Endodermal cell (in vitro differentiated cells): Measurements from ENCODE around the gene ORAI3. TPM values are rescaled to one million over a fixed set of nuclear protein-coding genes. Genes with fewer than 3 reads are reported as not detected.

Experiments
- DNase-seq: peaks from one replicate; pipeline ENCODE4 v3.0.0-alpha.2; 2017
- H3K27ac ChIP-seq: 2 replicates; pipeline ENCODE4 v1.5.1; 2013; ENCODE audit warnings: mild to moderate bottlenecking, low read depth, low read length, moderate library complexity
- H3K27me3 ChIP-seq: 2 replicates; pipeline ENCODE4 v1.6.1; 2013; ENCODE audit warnings: mild to moderate bottlenecking, low read length, moderate library complexity; ENCODE audit not compliant: insufficient read depth, control insufficient read depth, poor library complexity, severe bottlenecking
- H3K36me3 ChIP-seq: 2 replicates; pipeline ENCODE4 v1.7.0; 2013; ENCODE audit warnings: mild to moderate bottlenecking, low read length, moderate library complexity; ENCODE audit not compliant: control insufficient read depth, insufficient read depth
- H3K4me1 ChIP-seq: one replicate; pipeline ENCODE4 v1.7.0; 2013; ENCODE audit warnings: low read length; ENCODE audit not compliant: control insufficient read depth, insufficient read depth
- H3K4me3 ChIP-seq: 2 replicates; pipeline ENCODE4 v1.5.1; 2013; ENCODE audit warnings: mild to moderate bottlenecking, low read length, moderate library complexity
- H3K9ac ChIP-seq: 2 replicates; pipeline ENCODE4 v1.6.1; 2013; ENCODE audit warnings: mild to moderate bottlenecking, low read length, moderate library complexity; ENCODE audit not compliant: poor library complexity, severe bottlenecking; ENCODE audit errors: extremely low read depth
- H3K9me3 ChIP-seq: 2 replicates; pipeline ENCODE4 v1.6.1; 2013; ENCODE audit warnings: mild to moderate bottlenecking, low read length, moderate library complexity; ENCODE audit not compliant: control insufficient read depth
- H3K27ac Mint-ChIP-seq: 2 replicates; pipeline ENCODE4 v1.8.0; 2020; ENCODE audit warnings: mixed read lengths
- H3K27me3 Mint-ChIP-seq: 2 replicates; pipeline ENCODE4 v1.8.0; 2021; ENCODE audit warnings: mild to moderate bottlenecking, mixed read lengths; ENCODE audit not compliant: insufficient read depth
- H3K36me3 Mint-ChIP-seq: 2 replicates; pipeline ENCODE4 v1.8.0; 2020; ENCODE audit warnings: low read depth, mixed read lengths
- H3K4me1 Mint-ChIP-seq: 2 replicates; pipeline ENCODE4 v1.8.0; 2020; ENCODE audit warnings: mixed read lengths
- H3K4me3 Mint-ChIP-seq: 2 replicates; pipeline ENCODE4 v1.8.0; 2020; ENCODE audit warnings: mild to moderate bottlenecking, moderate library complexity, mixed read lengths
- H3K9me3 Mint-ChIP-seq: 2 replicates; pipeline ENCODE4 v1.8.0; 2020; ENCODE audit warnings: mild to moderate bottlenecking, mixed read lengths
- CTCF ChIP-seq: fragments of 200-600 bp; sonication (generic); conservative IDR thresholded peaks from 2 replicates; pipeline ENCODE4 v1.5.0; 2021; ENCODE audit warnings: antibody characterized with exemption, mild to moderate bottlenecking
- WGBS, 2 experiments: methylation state at CpG; one replicate each; pipeline versions ENCODE4 v1.1.5 to v1.1.7; 2013; ENCODE audit warnings: missing lambda C conversion rate in 2 of 2, mixed read lengths in 1 of 2; ENCODE audit not compliant: insufficient coverage in 1 of 2, insufficient read length in 1 of 2; 5-methylcytosine and 5-hydroxymethylcytosine counted together
- total RNA-seq, 2 donors: library from RNA; stranded (reverse); fragmentation: NEBNext Ultra II Directional in 1 of 2; extraction: Animal tissue kit (Norgen Biotek cat#: 25700) in 1 of 2; gene quantifications; 2 replicates in 1 of 2; 3 replicates in 1 of 2; pipeline ENCODE4 v1.2.1, GENCODE V29; 2021

Gene ORAI3
- total RNA-seq, 2 donors from 2014 or later = 16.9 to 17.7 TPM

- WGBS, 2 experiments = 93 to 99% methylated on average over 16 to 29 of the region's 29 CpGs
- peaks cover 2% of the 10 kb centered on the region for H3K4me1 Mint-ChIP-seq
- Histone ChIP-seq H3K9ac (no peak overlapping the region), H3K27ac (no peak overlapping the region), H3K4me3 (no peak overlapping the region), H3K36me3 (peaks cover 16% of the 10 kb centered on the region), H3K27me3 (no peaks in the 10 kb centered on the region), H3K4me1 (no peaks in the 10 kb centered on the region), H3K9me3 (no peaks in the 10 kb centered on the region)
- peaks cover 22% of the 10 kb centered on the region for H3K36me3 Mint-ChIP-seq
- no peak for DNase-seq
- H3K4me3 Mint-ChIP-seq = no peak overlapping the region
- H3K27me3 Mint-ChIP-seq = no peaks in the 10 kb centered on the region
- no peak overlapping the region for H3K27ac Mint-ChIP-seq
- peak; percentile 41 for TF ChIP-seq CTCF
- no peaks in the 10 kb centered on the region for H3K9me3 Mint-ChIP-seq
Observed at GRCh38 chr16:30986129-30986991, 37.5 kb downstream of the ORAI3 start.

- H3K9me3 ChIP-seq = no peaks in the 10 kb centered on the region
- TF ChIP-seq CTCF = no peak
- H3K4me3 ChIP-seq = no peak overlapping the region
- H3K36me3 Mint-ChIP-seq = peaks cover 11% of the 10 kb centered on the region
- 94 to 96% methylated on average over 29 to 30 of the region's 30 CpGs for WGBS, 2 experiments
- no peak overlapping the region for H3K4me3 Mint-ChIP-seq
- H3K27me3 Mint-ChIP-seq = no peaks in the 10 kb centered on the region
- no peak for DNase-seq
- no peaks in the 10 kb centered on the region for H3K27me3 ChIP-seq
- H3K9me3 Mint-ChIP-seq = no peaks in the 10 kb centered on the region
- peaks cover 7% of the 10 kb centered on the region for H3K36me3 ChIP-seq
- no peaks in the 10 kb centered on the region for H3K4me1 ChIP-seq
- no peak overlapping the region for H3K27ac ChIP-seq
- H3K4me1 Mint-ChIP-seq = peaks cover 2% of the 10 kb centered on the region
- no peak overlapping the region for H3K9ac ChIP-seq
- H3K27ac Mint-ChIP-seq = no peak overlapping the region
Observed at GRCh38 chr16:30987581-30988190, 38.8 kb downstream of the ORAI3 start.

GRCh38 chr16:30989469-30990047 lies 40.7 kb downstream of the ORAI3 start:
- H3K4me1 Mint-ChIP-seq = peaks cover 2% of the 10 kb centered on the region
- H3K9me3 ChIP-seq = no peaks in the 10 kb centered on the region
- no peaks in the 10 kb centered on the region for H3K27me3 ChIP-seq
- no peaks in the 10 kb centered on the region for H3K9me3 Mint-ChIP-seq
- H3K27ac ChIP-seq = no peak overlapping the region
- peaks cover 1% of the 10 kb centered on the region for H3K36me3 ChIP-seq
- H3K9ac ChIP-seq = no peak overlapping the region
- no peak for DNase-seq
- no peaks in the 10 kb centered on the region for H3K4me1 ChIP-seq
- 93 to 94% methylated on average over 23 of the region's 23 CpGs for WGBS, 2 experiments
- H3K4me3 Mint-ChIP-seq = no peak overlapping the region
- no peak for TF ChIP-seq CTCF
- H3K27ac Mint-ChIP-seq = no peak overlapping the region
- H3K27me3 Mint-ChIP-seq = no peaks in the 10 kb centered on the region
- H3K4me3 ChIP-seq = no peak overlapping the region
- H3K36me3 Mint-ChIP-seq = peaks cover 3% of the 10 kb centered on the region
